Thyroid gland (tissue), 4 donors: Measurements from ENCODE around the gene FBXO2.

Experiments used
- POLR2A ChIP-seq, 2 donors: fragments of 450-650 bp; IDR thresholded peaks; one replicate each; pipeline ENCODE4 v1.6.1; 2017; ENCODE audit warnings: antibody characterized with exemption in 2 of 2, mild to moderate bottlenecking in 2 of 2, moderate library complexity in 1 of 2
- TF ChIP-seq, protein P1 (sequence below), 6 experiments: fragments of 200-600 bp in 3 of 6; fragments of 450-650 bp in 3 of 6; sonication (generic) in 3 of 6; IDR thresholded peaks; one replicate each; pipeline ENCODE4 v1.5.1; 2016 to 2019; ENCODE audit warnings: antibody characterized with exemption in 6 of 6, mild to moderate bottlenecking in 2 of 6, inconsistent platforms in 1 of 6, moderate library complexity in 1 of 6

DNA sequence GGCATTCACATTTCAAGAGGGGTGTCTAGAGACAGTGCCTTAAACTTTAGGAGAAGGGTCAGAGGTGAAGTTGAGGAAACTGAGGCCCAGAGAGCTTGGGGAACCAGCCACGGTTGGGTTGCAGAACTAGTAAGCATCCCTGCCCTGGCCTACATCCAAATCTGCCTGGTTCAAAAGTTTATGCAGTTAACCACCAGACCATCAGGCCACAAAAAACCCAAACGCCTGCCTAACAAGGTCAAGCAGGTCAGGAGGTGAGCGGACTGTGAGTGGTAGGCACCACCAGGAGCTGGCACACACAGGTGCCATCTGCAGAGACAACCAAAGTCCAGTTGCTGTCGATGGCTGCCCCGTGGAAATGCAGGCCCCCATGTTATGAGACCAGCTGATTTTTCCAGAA lies 51.2 kb downstream of the FBXO2 start:
- TF ChIP-seq POLR2A (IDR thresholded peaks at IDR 0.05): no peak
- TF ChIP-seq, protein P1, sequence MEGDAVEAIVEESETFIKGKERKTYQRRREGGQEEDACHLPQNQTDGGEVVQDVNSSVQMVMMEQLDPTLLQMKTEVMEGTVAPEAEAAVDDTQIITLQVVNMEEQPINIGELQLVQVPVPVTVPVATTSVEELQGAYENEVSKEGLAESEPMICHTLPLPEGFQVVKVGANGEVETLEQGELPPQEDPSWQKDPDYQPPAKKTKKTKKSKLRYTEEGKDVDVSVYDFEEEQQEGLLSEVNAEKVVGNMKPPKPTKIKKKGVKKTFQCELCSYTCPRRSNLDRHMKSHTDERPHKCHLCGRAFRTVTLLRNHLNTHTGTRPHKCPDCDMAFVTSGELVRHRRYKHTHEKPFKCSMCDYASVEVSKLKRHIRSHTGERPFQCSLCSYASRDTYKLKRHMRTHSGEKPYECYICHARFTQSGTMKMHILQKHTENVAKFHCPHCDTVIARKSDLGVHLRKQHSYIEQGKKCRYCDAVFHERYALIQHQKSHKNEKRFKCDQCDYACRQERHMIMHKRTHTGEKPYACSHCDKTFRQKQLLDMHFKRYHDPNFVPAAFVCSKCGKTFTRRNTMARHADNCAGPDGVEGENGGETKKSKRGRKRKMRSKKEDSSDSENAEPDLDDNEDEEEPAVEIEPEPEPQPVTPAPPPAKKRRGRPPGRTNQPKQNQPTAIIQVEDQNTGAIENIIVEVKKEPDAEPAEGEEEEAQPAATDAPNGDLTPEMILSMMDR (IDR thresholded peaks at IDR 0.05): no peak
